Sigmoid colon (tissue), 4 donors: ENCODE measurements around the gene SCAMP1.

Source experiments
- POLR2A ChIP-seq, 2 donors: fragments of 450-650 bp; IDR thresholded peaks; one replicate each; pipeline ENCODE4 v1.6.1; 2016; ENCODE audit warnings: antibody characterized with exemption in 2 of 2, mild to moderate bottlenecking in 2 of 2, moderate library complexity in 2 of 2
- POLR2AphosphoS5 ChIP-seq, 4 donors: sonication (generic); formaldehyde crosslinking; IDR thresholded peaks; one replicate each; pipeline ENCODE4 v1.6.1; 2017; ENCODE audit warnings: antibody characterized with exemption in 4 of 4

DNA sequence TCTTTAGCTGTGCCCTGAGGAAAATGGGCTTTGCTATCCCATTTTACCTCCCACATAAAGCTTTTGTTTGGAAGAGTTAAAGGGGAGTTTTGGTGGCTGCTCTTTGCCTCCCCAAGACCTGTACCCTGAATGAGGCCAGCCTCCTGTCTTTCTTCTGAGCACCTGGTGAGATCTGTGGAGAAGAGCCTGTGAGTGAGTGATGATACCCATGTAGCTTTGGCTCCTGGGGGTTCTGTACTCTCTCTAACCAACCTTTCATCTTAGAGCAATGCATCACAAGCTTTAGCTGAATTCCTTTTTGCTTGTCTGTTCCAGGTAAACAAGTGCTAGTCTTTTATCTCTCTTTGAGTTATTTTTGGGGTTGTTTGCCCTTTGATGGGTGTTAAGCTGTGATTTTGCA is 73.6 kb downstream of the SCAMP1 start:
- TF ChIP-seq POLR2A (IDR thresholded peaks at IDR 0.05) (no peak), POLR2AphosphoS5 (IDR thresholded peaks at IDR 0.05) (no peak)
